Stimulated activated naive B cell treated with anti-CD40 and anti-IgM and Interleukin-4, amounts not matched to agents 10 μg/mL and 1 μg/mL and 100 μg/mL, for 72 hours (primary cell): ENCODE data around the gene CDKN2D.
A peak's percentile ranks its signal among the peaks of the same experiment; 100 is the strongest.
"Not testable (repeated sequence)": the region's sequence is repeated elsewhere in the genome, so short reads cannot be mapped to it uniquely, and the experiment has no call there.

Experiments used
- ATAC-seq, 2 donors: fragments of 150-1000 bp; cut with Tn5 transposase; replicated peaks; 2 replicates each; pipeline ENCODE4 v1.10.0; 2021; ENCODE audit warnings: moderate library complexity in 1 of 2
- DNase-seq: peaks from one replicate; pipeline ENCODE4 v3.0.0; 2021
- H3K27ac Mint-ChIP-seq: one replicate; pipeline ENCODE4 v1.8.0; 2022; ENCODE audit warnings: mild to moderate bottlenecking, mixed read lengths
- H3K27me3 Mint-ChIP-seq, 2 donors: one replicate each; pipeline ENCODE4 v1.8.0; 2022; ENCODE audit warnings: mixed read lengths in 2 of 2
- H3K36me3 Mint-ChIP-seq, 2 donors: one replicate each; pipeline ENCODE4 v1.8.0; 2022; ENCODE audit warnings: mixed read lengths in 2 of 2, mild to moderate bottlenecking in 1 of 2
- H3K4me1 Mint-ChIP-seq, 2 donors: one replicate each; pipeline ENCODE4 v1.8.0; 2022; ENCODE audit warnings: mixed read lengths in 2 of 2, mild to moderate bottlenecking in 1 of 2
- H3K4me3 Mint-ChIP-seq, 2 donors: one replicate each; pipeline ENCODE4 v1.8.0; 2022; ENCODE audit warnings: mild to moderate bottlenecking in 2 of 2, mixed read lengths in 2 of 2, moderate library complexity in 1 of 2
- H3K9me3 Mint-ChIP-seq, 2 donors: one replicate each; pipeline ENCODE4 v1.8.0; 2022; ENCODE audit warnings: mixed read lengths in 2 of 2, mild to moderate bottlenecking in 1 of 2

CDKN2D gene

GRCh38 chr19:10551698-10552301 lies 17.0 kb downstream of the CDKN2D start:
- Mint-ChIP-seq H3K9me3 (no peaks in the 10 kb centered on the region), H3K27ac (no peak overlapping the region), H3K27me3 (no peaks in the 10 kb centered on the region), H3K36me3 (peaks cover 42 to 72% of the 10 kb centered on the region in 2 donors), H3K4me3 (no peak overlapping the region), H3K4me1 (peaks cover 27 to 54% of the 10 kb centered on the region in 2 donors)
- ATAC-seq (no peak), DNase-seq (no peak)

- not testable (repeated sequence) for H3K9me3 Mint-ChIP-seq, ATAC-seq, H3K4me3 Mint-ChIP-seq, H3K27me3 Mint-ChIP-seq, DNase-seq, H3K27ac Mint-ChIP-seq
- Mint-ChIP-seq H3K36me3 (peaks cover 42 to 70% of the 10 kb centered on the region in 2 donors), H3K4me1 (peaks cover 26 to 53% of the 10 kb centered on the region in 2 donors)
Measured at GRCh38 chr19:10551006-10551405, 17.8 kb downstream of the CDKN2D start.

GRCh38 chr19:10550336-10550735 lies 18.4 kb downstream of the CDKN2D start:
- no peak for ATAC-seq
- DNase-seq = no peak
- H3K36me3 Mint-ChIP-seq = peaks cover 42 to 66% of the 10 kb centered on the region in 2 donors
- H3K27me3 Mint-ChIP-seq = no peaks in the 10 kb centered on the region
- peaks cover 22 to 50% of the 10 kb centered on the region in 2 donors for H3K4me1 Mint-ChIP-seq
- peak overlapping the region; percentile 33 for H3K27ac Mint-ChIP-seq
- H3K9me3 Mint-ChIP-seq = no peaks in the 10 kb centered on the region
- no peak overlapping the region for H3K4me3 Mint-ChIP-seq

DNA sequence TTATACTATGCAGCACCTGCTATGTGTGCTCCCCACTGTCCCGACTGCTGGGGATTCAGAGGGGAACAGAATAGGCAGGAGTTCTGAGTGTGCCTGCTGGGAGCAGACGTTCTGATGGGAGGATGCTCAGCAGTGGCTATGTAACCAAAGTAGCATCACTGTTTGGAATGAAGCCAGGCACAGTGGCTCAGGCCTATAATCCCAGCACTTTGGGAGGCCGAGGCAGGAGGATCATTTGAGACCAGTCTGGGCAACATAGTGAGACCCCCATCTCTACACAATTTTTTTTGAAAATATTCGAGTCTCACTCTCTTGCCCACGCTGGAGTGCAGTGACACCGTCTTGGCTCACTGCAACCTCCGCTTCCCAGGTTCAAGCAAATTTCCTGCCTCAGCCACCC lies 19.0 kb downstream of the CDKN2D start:
- Mint-ChIP-seq H3K4me1 (peaks cover 24 to 50% of the 10 kb centered on the region in 2 donors), H3K27me3 (no peaks in the 10 kb centered on the region), H3K27ac (no peak overlapping the region), H3K4me3 (no peak overlapping the region), H3K9me3 (no peaks in the 10 kb centered on the region), H3K36me3 (peaks cover 39 to 62% of the 10 kb centered on the region in 2 donors)
- ATAC-seq = no peak
- no peak for DNase-seq

DNA sequence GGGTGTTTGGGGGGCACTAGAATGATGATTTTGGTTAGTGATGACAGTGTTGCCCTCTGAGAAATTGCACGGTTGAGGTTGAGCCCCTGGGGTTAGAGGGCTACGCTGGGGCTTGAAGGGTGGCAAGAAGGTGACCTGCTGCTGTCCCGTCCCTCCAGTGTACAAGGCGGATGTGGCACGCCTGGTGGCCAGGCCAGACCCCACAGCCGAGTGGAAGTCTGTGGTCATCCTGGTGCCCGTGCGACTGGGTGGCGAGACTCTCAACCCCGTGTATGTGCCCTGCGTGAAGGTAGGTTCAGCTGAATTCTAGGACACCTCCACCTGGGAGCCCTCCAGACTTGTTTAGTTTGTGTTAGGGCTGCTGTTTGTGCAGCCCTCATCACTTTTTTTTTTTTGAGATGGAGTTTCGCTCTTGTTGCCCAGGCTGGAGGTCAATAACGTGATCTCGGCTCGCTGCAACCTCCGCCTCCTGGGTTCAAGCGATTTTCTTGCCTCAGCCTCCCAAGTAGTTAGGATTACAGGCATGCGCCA lies 20.0 kb downstream of the CDKN2D start:
- Mint-ChIP-seq H3K27me3 (no peaks in the 10 kb centered on the region), H3K4me3 (no peak overlapping the region), H3K4me1 (peaks cover 17 to 46% of the 10 kb centered on the region in 2 donors), H3K9me3 (no peaks in the 10 kb centered on the region), H3K36me3 (peaks cover 36 to 54% of the 10 kb centered on the region in 2 donors), H3K27ac (no peak overlapping the region)
- no peak for DNase-seq
- no peak for ATAC-seq

DNA sequence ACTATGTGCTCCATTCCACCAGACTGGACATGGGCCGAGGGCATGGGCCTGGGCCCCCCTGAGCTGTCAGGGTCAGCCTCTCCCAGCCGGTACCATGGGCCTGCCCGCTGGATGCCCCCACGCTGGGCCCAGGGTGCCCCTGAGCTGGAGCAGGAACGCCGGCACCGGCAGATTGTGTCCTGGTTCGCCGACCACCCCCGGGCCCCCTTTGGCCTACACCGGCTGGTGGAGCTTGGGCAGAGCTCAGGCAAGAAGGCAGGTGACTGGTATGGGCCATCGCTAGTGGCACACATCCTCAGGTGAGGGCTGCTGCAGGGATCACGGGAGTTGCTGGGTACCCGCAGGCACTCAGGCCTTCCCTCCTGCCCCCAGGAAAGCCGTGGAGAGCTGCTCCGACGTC lies 22.0 kb downstream of the CDKN2D start:
- ATAC-seq = no peak
- no peak for DNase-seq
- no peak overlapping the region for H3K27ac Mint-ChIP-seq
- peaks cover 19 to 34% of the 10 kb centered on the region in 2 donors for H3K36me3 Mint-ChIP-seq
- no peaks in the 10 kb centered on the region for H3K9me3 Mint-ChIP-seq
- H3K27me3 Mint-ChIP-seq = no peaks in the 10 kb centered on the region
- H3K4me3 Mint-ChIP-seq = no peak overlapping the region
- peaks cover 9 to 31% of the 10 kb centered on the region in 2 donors for H3K4me1 Mint-ChIP-seq

- Mint-ChIP-seq H3K9me3 (no peaks in the 10 kb centered on the region), H3K27ac (peak overlapping the region; percentile 88), H3K27me3 (peaks cover 8 to 12% of the 10 kb centered on the region in 2 donors), H3K4me1 (peaks cover 7 to 20% of the 10 kb centered on the region in 2 donors), H3K36me3 (peaks cover 8 to 21% of the 10 kb centered on the region in 2 donors), H3K4me3 (peak overlapping the region; percentile 83 to 87)
- DNase-seq = no peak
- ATAC-seq = no peak
Measured at GRCh38 chr19:10544753-10545251, 24.0 kb downstream of the CDKN2D start.

GRCh38 chr19:10544242-10544752 lies 24.5 kb downstream of the CDKN2D start:
- peak overlapping the region; percentile 83 to 87 for H3K4me3 Mint-ChIP-seq
- H3K27ac Mint-ChIP-seq = peak overlapping the region; percentile 88
- DNase-seq = no peak
- peak; percentile 19 to 22 for ATAC-seq
- H3K9me3 Mint-ChIP-seq = no peaks in the 10 kb centered on the region
- peaks cover 7 to 16% of the 10 kb centered on the region in 2 donors for H3K36me3 Mint-ChIP-seq
- peaks cover 9 to 12% of the 10 kb centered on the region in 2 donors for H3K27me3 Mint-ChIP-seq
- peaks cover 7 to 20% of the 10 kb centered on the region in 2 donors for H3K4me1 Mint-ChIP-seq

GRCh38 chr19:10543420-10544241 lies 25.1 kb downstream of the CDKN2D start, which contains the start of gene ATG4D:
Gene ATG4D, plus strand, starts transcription at chr19:10543904. Its CDS starts 187 bp downstream, at chr19:10544091.
- H3K9me3 Mint-ChIP-seq = no peaks in the 10 kb centered on the region
- peak; percentile 89 to 90 for ATAC-seq
- peak within 1 kb of the TSS; percentile 90 for H3K27ac Mint-ChIP-seq
- H3K4me3 Mint-ChIP-seq = peak within 1 kb of the TSS; percentile 84 to 87
- H3K27me3 Mint-ChIP-seq = peaks cover 15 to 18% of the 10 kb centered on the region in 2 donors
- H3K4me1 Mint-ChIP-seq = peaks cover 11 to 25% of the 10 kb centered on the region in 2 donors
- peak; percentile 63 for DNase-seq
- H3K36me3 Mint-ChIP-seq = peaks cover 3 to 9% of the 10 kb centered on the region in 2 donors

DNA sequence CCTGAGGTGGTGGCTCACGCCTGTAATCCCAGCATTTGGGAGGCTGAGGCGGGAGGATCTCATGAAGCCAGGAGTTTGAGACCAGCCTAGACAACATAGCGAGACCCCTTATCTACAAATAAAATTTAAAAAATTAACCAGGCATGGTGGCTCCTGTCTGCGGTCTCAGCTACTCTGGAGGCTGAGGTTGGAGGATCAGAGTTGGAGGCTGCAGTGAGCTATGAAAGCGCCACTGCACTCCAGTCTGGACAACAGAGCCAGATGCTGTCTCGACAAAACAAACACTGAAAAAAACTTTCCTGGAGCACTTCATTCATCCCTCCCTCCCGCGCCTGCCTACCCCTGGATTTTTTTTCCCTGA lies 25.7 kb downstream of the CDKN2D start:
- Mint-ChIP-seq H3K27me3 (peaks cover 15 to 22% of the 10 kb centered on the region in 2 donors), H3K4me3 (peak overlapping the region; percentile 84 to 87), H3K36me3 (peaks cover under 1 to 4% of the 10 kb centered on the region in 2 donors), H3K9me3 (no peaks in the 10 kb centered on the region), H3K27ac (no peak overlapping the region), H3K4me1 (peaks cover 11 to 26% of the 10 kb centered on the region in 2 donors)
- DNase-seq (no peak), ATAC-seq (no peak)

DNA sequence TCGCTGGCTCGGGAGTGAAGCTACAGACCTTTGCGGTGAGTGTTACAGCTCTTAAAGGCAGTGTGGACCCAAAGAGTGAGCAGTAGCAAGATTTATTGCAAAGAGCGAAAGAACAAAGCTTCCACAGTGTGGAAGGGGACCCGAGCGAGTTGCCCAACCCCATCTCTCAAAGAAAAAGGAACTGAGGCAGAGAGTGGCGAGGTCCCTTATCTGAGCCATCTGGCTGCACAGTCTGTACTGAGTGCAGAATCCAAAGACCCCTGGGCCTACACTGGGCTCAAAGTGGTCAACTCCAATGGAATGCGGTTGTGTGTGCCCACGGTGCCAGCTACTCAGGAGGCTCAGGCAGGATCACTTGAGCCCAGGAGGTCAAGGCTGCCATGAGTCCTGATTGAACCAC lies 29.8 kb downstream of the CDKN2D start:
- not testable (repeated sequence) for H3K4me3 Mint-ChIP-seq, H3K9me3 Mint-ChIP-seq, DNase-seq, H3K27ac Mint-ChIP-seq, H3K36me3 Mint-ChIP-seq, ATAC-seq
- peaks cover 6 to 11% of the 10 kb centered on the region in 2 donors for H3K4me1 Mint-ChIP-seq
- H3K27me3 Mint-ChIP-seq = peaks cover 21 to 29% of the 10 kb centered on the region in 2 donors

DNA sequence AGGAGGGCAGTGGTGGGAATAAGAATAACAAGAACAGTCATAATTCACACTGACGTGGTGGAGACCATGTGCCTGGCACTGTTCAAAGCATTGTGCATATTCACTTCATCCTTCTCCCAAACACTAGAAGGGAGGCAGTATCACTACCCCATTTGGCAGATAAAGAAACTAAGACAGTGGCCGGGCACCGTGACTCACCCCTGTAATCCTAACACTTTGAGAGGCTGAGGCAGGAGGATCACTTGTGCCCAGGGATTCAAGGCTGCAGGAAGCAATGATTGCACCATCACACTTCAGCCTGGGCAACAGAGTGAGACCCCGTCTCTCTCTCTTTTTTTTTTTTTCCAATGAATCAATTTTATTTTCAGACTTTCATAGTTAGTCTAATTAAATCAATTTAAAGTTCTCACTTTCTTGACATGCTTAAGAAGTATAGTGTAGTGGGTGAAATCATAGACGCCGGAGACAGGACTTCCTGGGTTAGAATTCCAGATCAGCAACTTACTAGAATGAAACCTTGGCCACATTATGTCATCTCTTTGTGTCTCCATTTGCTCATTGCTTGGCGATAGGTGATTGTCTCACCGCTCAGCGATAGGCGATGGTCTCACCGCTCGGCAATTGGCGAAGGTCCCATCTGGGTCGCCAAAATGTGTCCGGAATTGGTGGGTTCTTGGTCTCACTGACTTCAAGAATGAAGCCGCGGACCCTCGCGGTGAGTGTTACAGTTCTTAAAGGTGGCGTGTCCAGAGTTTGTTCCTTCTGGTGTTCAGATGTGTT lies 30.4 kb downstream of the CDKN2D start:
- Mint-ChIP-seq H3K4me1 (peaks cover 5 to 12% of the 10 kb centered on the region in 2 donors), H3K36me3 (no peaks in the 10 kb centered on the region), H3K27me3 (peaks cover 21 to 29% of the 10 kb centered on the region in 2 donors), H3K4me3 (no peak overlapping the region), H3K9me3 (no peaks in the 10 kb centered on the region), H3K27ac (no peak overlapping the region)
- peak; percentile 31 to 55 for ATAC-seq
- DNase-seq = no peak

GRCh38 chr19:10537668-10538067 lies 31.1 kb downstream of the CDKN2D start:
- no peak overlapping the region for H3K27ac Mint-ChIP-seq
- no peak overlapping the region for H3K4me3 Mint-ChIP-seq
- ATAC-seq = no peak
- H3K36me3 Mint-ChIP-seq = no peaks in the 10 kb centered on the region
- DNase-seq = no peak
- H3K27me3 Mint-ChIP-seq = peaks cover 21 to 31% of the 10 kb centered on the region in 2 donors
- H3K9me3 Mint-ChIP-seq = peaks cover 0 to under 1% of the 10 kb centered on the region in 2 donors
- H3K4me1 Mint-ChIP-seq = peaks cover 4 to 9% of the 10 kb centered on the region in 2 donors
